ENCODE measurements around the gene BOK. TPM values are rescaled to one million over a fixed set of nuclear protein-coding genes. Genes with fewer than 3 reads are reported as not detected.

The BOK gene
- total and polyA plus RNA-seq, 10 of the 15 experiments (the other 5 are each of a cell fraction or from before 2014, with no cell fraction given), result 0.04 to 0.15 (median 0.12) TPM; not detected in 7

DNA sequence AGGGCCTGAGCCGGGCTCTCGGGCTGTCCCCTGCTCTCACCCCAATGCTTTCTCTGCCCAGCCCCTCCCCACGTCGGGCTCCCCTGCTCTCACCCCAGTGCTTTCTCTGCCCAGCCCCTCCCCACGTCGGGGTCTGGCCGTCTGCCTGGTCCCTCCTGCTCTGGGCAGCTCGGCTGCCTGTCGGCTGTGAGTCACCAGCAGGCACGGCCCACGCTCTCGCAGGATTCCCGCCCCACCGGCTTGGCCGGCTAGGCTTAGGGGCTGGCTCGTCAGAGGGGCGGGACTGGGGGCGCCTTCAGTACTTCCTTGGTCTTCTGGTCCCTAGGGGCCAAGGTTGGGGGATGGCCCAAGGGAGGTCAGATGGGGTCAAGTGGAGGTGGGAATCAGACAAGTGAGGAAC, 3.3 kb downstream of the BOK start:
- no peaks in the 10 kb centered on the region for H4K20me1 ChIP-seq (ENCODE audit: control insufficient read depth, insufficient read depth)
- H2AFZ ChIP-seq (ENCODE audit: control insufficient read depth, low read depth, low read length), result no peak overlapping the region
- ChIA-PET CTCF (no interaction called here), RAD21 (ENCODE audit: unreplicated experiment) (no interaction called here), SMC1A (ENCODE audit: uncharacterized antibody, unreplicated experiment) (no interaction called here), POLR2A (no interaction called here)
- TF ChIP-seq, protein P1, sequence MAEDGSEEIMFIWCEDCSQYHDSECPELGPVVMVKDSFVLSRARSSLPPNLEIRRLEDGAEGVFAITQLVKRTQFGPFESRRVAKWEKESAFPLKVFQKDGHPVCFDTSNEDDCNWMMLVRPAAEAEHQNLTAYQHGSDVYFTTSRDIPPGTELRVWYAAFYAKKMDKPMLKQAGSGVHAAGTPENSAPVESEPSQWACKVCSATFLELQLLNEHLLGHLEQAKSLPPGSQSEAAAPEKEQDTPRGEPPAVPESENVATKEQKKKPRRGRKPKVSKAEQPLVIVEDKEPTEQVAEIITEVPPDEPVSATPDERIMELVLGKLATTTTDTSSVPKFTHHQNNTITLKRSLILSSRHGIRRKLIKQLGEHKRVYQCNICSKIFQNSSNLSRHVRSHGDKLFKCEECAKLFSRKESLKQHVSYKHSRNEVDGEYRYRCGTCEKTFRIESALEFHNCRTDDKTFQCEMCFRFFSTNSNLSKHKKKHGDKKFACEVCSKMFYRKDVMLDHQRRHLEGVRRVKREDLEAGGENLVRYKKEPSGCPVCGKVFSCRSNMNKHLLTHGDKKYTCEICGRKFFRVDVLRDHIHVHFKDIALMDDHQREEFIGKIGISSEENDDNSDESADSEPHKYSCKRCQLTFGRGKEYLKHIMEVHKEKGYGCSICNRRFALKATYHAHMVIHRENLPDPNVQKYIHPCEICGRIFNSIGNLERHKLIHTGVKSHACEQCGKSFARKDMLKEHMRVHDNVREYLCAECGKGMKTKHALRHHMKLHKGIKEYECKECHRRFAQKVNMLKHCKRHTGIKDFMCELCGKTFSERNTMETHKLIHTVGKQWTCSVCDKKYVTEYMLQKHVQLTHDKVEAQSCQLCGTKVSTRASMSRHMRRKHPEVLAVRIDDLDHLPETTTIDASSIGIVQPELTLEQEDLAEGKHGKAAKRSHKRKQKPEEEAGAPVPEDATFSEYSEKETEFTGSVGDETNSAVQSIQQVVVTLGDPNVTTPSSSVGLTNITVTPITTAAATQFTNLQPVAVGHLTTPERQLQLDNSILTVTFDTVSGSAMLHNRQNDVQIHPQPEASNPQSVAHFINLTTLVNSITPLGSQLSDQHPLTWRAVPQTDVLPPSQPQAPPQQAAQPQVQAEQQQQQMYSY (CRISPR knock-in tag; IDR thresholded peaks at IDR 0.05), result no peak
- TF ChIP-seq NR2C2 (IDR thresholded peaks at IDR 0.05; ENCODE audit: borderline replicate concordance, control insufficient read depth, insufficient read length, low read depth) (no peak), SMC3 (IDR thresholded peaks at IDR 0.05; ENCODE audit: borderline replicate concordance, low read length) (no peak), STAT1 (conservative IDR thresholded peaks at IDR 0.05) (no peak), WRNIP1 (IDR thresholded peaks at IDR 0.05; ENCODE audit: borderline replicate concordance, low read depth, low read length) (no peak), ZSCAN29 (IDR thresholded peaks at IDR 0.05) (no peak), NR2C1 (IDR thresholded peaks at IDR 0.05) (no peak), JUNB (IDR thresholded peaks at IDR 0.05) (no peak), POLR2AphosphoS2 (IDR thresholded peaks at IDR 0.05; ENCODE audit: low read depth, low read length) (no peak)
- no peak overlapping the region for H3K4me3 ChIP-seq
- no peaks in the 10 kb centered on the region for H3K79me2 ChIP-seq (ENCODE audit: control insufficient read depth, insufficient read depth, low read length)
- H3K4me2 ChIP-seq (ENCODE audit: control insufficient read depth, insufficient read depth), result no peak overlapping the region
- no peak overlapping the region for H3K27ac ChIP-seq (ENCODE audit: control insufficient read depth, insufficient read depth)
- H3K4me1 ChIP-seq (ENCODE audit: control insufficient read depth, insufficient read depth, low read length), result no peaks in the 10 kb centered on the region
- ATAC-seq (no peak), FAIRE-seq (no peak), DNase-seq (ENCODE audit: low read depth, low spot score) (no peak)
- intact Hi-C loops (cut with micrococcal nuclease; ENCODE audit: unreplicated experiment) (no loop called here), in situ Hi-C loops (cut with MboI) (no loop called here)
- WGBS (ENCODE audit: insufficient coverage, insufficient replicate concordance, low lambda C conversion rate, missing lambda C conversion rate), result 22% methylated on average over 18 of the region's 18 CpGs
- H3K36me3 ChIP-seq (ENCODE audit: control insufficient read depth in 2 of 2, insufficient read depth in 2 of 2, low read length in 1 of 2), result no peaks in the 10 kb centered on the region
- no peaks in the 10 kb centered on the region; a peak in 1 of 4 replicates for H3K27me3 ChIP-seq (replicated peaks in 1 of 2; ENCODE audit: control insufficient read depth in 2 of 2, insufficient read depth in 2 of 2, low read length in 1 of 2)
- BruUV-seq (replicated peaks), result no TSS peak
- no peak overlapping the region for H3K9ac ChIP-seq (ENCODE audit: control insufficient read depth, insufficient read depth, low read length)
- H3K9me3 ChIP-seq (replicated peaks; ENCODE audit: control insufficient read depth, insufficient read depth, low read length), result no peaks in the 10 kb centered on the region

Measured in GM12878 (cell line).